ENCODE results near the gene TNFRSF14. TPM values are rescaled to one million over a fixed set of nuclear protein-coding genes. Genes with fewer than 3 reads are reported as not detected.

The TNFRSF14 gene
- total and polyA plus RNA-seq, 2 experiments from 2014 or later = 0.24 to 0.75 TPM

GRCh38 chr1:2556678-2557481, 709 bp downstream of the TNFRSF14 start:
- Histone ChIP-seq H3K36me3 (no peaks in the 10 kb centered on the region), H3K4me1 (ENCODE audit: low read depth) (peaks cover 10% of the 10 kb centered on the region), H3K27me3 (no peaks in the 10 kb centered on the region), H3K9me3 (ENCODE audit: low read depth) (no peaks in the 10 kb centered on the region), H3K27ac (no peak overlapping the region), H3K4me3 (no peak overlapping the region)
- DNase-seq (ENCODE audit: low read depth in 1 of 2, low spot score in 1 of 2) = no peak
- TF ChIP-seq, protein P1, sequence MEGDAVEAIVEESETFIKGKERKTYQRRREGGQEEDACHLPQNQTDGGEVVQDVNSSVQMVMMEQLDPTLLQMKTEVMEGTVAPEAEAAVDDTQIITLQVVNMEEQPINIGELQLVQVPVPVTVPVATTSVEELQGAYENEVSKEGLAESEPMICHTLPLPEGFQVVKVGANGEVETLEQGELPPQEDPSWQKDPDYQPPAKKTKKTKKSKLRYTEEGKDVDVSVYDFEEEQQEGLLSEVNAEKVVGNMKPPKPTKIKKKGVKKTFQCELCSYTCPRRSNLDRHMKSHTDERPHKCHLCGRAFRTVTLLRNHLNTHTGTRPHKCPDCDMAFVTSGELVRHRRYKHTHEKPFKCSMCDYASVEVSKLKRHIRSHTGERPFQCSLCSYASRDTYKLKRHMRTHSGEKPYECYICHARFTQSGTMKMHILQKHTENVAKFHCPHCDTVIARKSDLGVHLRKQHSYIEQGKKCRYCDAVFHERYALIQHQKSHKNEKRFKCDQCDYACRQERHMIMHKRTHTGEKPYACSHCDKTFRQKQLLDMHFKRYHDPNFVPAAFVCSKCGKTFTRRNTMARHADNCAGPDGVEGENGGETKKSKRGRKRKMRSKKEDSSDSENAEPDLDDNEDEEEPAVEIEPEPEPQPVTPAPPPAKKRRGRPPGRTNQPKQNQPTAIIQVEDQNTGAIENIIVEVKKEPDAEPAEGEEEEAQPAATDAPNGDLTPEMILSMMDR (IDR thresholded peaks at IDR 0.05; ENCODE audit: low read depth, low read length) = no peak

DNA sequence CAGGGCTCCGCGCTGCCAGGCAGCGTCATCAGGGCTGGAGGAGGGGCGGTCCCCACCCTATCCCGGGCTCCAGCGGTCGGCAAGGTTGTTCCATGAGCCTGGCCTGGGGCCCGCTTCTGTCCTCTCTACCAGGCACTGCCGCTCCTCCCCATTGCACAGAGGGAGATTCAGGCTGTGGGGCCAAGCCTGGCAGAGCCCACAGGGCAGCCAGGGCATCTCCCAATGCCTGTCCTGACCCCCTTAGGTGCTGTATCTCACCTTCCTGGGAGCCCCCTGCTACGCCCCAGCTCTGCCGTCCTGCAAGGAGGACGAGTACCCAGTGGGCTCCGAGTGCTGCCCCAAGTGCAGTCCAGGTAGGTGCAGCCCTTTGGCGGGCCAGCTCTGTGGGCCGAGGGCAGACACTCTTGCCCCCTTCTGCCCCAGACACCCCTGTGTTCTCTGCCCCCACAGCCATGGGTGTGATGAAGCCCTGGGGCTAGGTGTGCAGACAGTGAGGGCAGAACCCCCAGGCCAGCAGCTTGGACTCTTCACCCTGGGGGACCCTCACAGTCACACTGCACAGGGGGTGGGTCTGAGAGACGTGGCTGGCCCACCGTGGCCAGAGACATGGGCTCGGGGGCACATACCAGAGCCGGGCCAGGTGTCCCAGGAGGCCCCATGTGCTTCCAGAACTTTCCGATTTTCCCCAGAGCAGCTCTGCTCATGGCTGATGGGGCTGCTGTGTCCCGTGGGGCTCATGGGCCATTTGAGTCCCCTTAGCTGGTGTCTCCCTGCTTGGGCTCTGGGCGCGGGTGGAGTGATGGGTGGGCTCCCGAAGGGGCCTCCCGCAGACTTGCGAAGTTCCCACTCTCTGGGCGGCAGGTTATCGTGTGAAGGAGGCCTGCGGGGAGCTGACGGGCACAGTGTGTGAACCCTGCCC, 1.6 kb downstream of the TNFRSF14 start:
- H3K27ac ChIP-seq = no peak overlapping the region
- no peaks in the 10 kb centered on the region for H3K36me3 ChIP-seq
- no peak overlapping the region for H3K4me3 ChIP-seq
- no peaks in the 10 kb centered on the region for H3K27me3 ChIP-seq
- H3K9me3 ChIP-seq (ENCODE audit: low read depth) = no peaks in the 10 kb centered on the region
- no peak for DNase-seq (ENCODE audit: low read depth in 1 of 2, low spot score in 1 of 2)
- TF ChIP-seq, protein P1 (IDR thresholded peaks at IDR 0.05; ENCODE audit: low read depth, low read length) = no peak
- H3K4me1 ChIP-seq (ENCODE audit: low read depth) = peaks cover 10% of the 10 kb centered on the region

DNA sequence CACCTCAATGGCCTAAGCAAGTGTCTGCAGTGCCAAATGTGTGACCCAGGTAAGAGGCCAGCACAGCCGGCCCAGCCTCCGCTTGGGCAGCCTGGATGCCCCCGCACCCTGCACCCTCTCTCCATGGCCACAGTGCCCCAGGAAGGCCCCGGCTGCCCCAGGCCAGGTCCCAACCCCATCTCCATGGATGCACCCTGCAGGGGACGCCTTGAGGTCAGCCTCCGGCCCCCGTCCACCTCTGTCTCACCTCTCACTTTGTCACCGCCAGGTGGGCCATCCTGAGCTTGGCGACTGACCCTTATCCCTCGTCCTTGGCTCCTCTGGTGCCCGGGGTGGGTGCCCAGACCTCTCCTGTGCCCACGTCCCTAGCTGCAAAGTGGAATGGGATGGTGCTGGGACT, 2.2 kb downstream of the TNFRSF14 start:
- H3K4me3 ChIP-seq = no peak overlapping the region
- DNase-seq (ENCODE audit: low read depth in 1 of 2, low spot score in 1 of 2) = no peak

DNA sequence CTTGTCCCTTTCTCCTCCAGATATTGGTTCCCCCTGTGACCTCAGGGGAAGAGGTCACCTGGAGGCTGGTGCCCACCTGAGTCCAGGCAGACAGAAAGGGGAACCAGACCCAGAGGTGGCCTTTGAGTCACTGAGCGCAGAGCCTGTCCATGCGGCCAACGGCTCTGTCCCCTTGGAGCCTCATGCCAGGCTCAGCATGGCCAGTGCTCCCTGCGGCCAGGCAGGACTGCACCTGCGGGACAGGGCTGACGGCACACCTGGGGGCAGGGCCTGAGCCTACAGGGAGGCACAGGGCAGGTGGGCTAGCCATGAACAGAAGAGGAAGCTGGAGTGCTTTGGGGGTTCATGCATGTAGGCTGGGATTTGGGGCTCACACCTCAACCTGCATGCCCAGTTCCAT, 2.7 kb downstream of the TNFRSF14 start:
- Histone ChIP-seq H3K4me3 (no peak overlapping the region), H3K4me1 (ENCODE audit: low read depth) (peaks cover 10% of the 10 kb centered on the region), H3K9me3 (ENCODE audit: low read depth) (no peaks in the 10 kb centered on the region), H3K36me3 (no peaks in the 10 kb centered on the region), H3K27ac (no peak overlapping the region), H3K27me3 (no peaks in the 10 kb centered on the region)
- TF ChIP-seq, protein P1 (IDR thresholded peaks at IDR 0.05; ENCODE audit: low read depth, low read length) = no peak
- DNase-seq (ENCODE audit: low read depth in 1 of 2, low spot score in 1 of 2) = no peak

More for the DNA sequence above, 2.2 kb downstream of the TNFRSF14 start:
- H3K27me3 ChIP-seq = no peaks in the 10 kb centered on the region
- H3K9me3 ChIP-seq (ENCODE audit: low read depth) = no peaks in the 10 kb centered on the region
- H3K27ac ChIP-seq = no peak overlapping the region
- TF ChIP-seq, protein P1 (IDR thresholded peaks at IDR 0.05; ENCODE audit: low read depth, low read length) = no peak
- H3K36me3 ChIP-seq = no peaks in the 10 kb centered on the region
- peaks cover 10% of the 10 kb centered on the region for H3K4me1 ChIP-seq (ENCODE audit: low read depth)

GRCh38 chr1:2559509-2560298, 3.5 kb downstream of the TNFRSF14 start:
- Histone ChIP-seq H3K27me3 (no peaks in the 10 kb centered on the region), H3K4me1 (ENCODE audit: low read depth) (peaks cover 10% of the 10 kb centered on the region), H3K4me3 (no peak overlapping the region), H3K27ac (no peak overlapping the region), H3K36me3 (no peaks in the 10 kb centered on the region), H3K9me3 (ENCODE audit: low read depth) (no peaks in the 10 kb centered on the region)
- no peak for DNase-seq (ENCODE audit: low read depth in 1 of 2, low spot score in 1 of 2)
- TF ChIP-seq, protein P1 (IDR thresholded peaks at IDR 0.05; ENCODE audit: low read depth, low read length) = no peak
